Activated naive CD8-positive, alpha-beta T cell treated with anti-CD3 and anti-CD28 coated beads, Interleukin-2, amount 50 U/mL, for 24 hours (primary cell): Measurements from ENCODE around the gene MREG.
A peak's percentile ranks its signal among the peaks of the same experiment; 100 is the strongest.
"Not testable (repeated sequence)": the region's sequence is repeated elsewhere in the genome, so short reads cannot be mapped to it uniquely, and the experiment has no call there.

Source experiments
- ATAC-seq: fragments of 150-1000 bp; cut with Tn5 transposase; one replicate; pipeline ENCODE4 v1.10.0; 2021
- DNase-seq: peaks from one replicate; pipeline ENCODE4 v3.0.0; 2021
- H3K27ac Mint-ChIP-seq: one replicate; pipeline ENCODE4 v1.8.0; 2021; ENCODE audit warnings: mild to moderate bottlenecking, mixed read lengths
- H3K27me3 Mint-ChIP-seq: one replicate; pipeline ENCODE4 v1.8.0; 2021; ENCODE audit warnings: mixed read lengths
- H3K36me3 Mint-ChIP-seq: one replicate; pipeline ENCODE4 v1.8.0; 2021; ENCODE audit warnings: low read depth, mixed read lengths
- H3K4me1 Mint-ChIP-seq: one replicate; pipeline ENCODE4 v1.8.0; 2021; ENCODE audit warnings: mixed read lengths
- H3K4me3 Mint-ChIP-seq: one replicate; pipeline ENCODE4 v1.8.0; 2021; ENCODE audit warnings: mild to moderate bottlenecking, moderate library complexity, mixed read lengths
- H3K9me3 Mint-ChIP-seq: one replicate; pipeline ENCODE4 v1.8.0; 2021; ENCODE audit warnings: mixed read lengths

Gene MREG

GRCh38 chr2:215985257-215985656 lies 28.1 kb downstream of the MREG start:
- Mint-ChIP-seq H3K9me3 (peaks cover 18% of the 10 kb centered on the region), H3K4me3 (no peak overlapping the region), H3K27me3 (no peaks in the 10 kb centered on the region), H3K36me3 (peaks cover 33% of the 10 kb centered on the region), H3K4me1 (peaks cover 15% of the 10 kb centered on the region), H3K27ac (no peak overlapping the region)
- DNase-seq (no peak), ATAC-seq (no peak)

- DNase-seq (no peak), ATAC-seq (no peak)
- Mint-ChIP-seq H3K9me3 (peaks cover 16% of the 10 kb centered on the region), H3K4me3 (no peak overlapping the region), H3K4me1 (peaks cover 18% of the 10 kb centered on the region), H3K27me3 (no peaks in the 10 kb centered on the region), H3K36me3 (peaks cover 29% of the 10 kb centered on the region), H3K27ac (no peak overlapping the region)
Measured at GRCh38 chr2:215984661-215985060, 28.7 kb downstream of the MREG start.

GRCh38 chr2:215983581-215984351 lies 29.6 kb downstream of the MREG start:
- peaks cover 22% of the 10 kb centered on the region for H3K36me3 Mint-ChIP-seq
- no peak overlapping the region for H3K4me3 Mint-ChIP-seq
- H3K27me3 Mint-ChIP-seq: no peaks in the 10 kb centered on the region
- H3K9me3 Mint-ChIP-seq: peaks cover 10% of the 10 kb centered on the region
- no peak overlapping the region for H3K27ac Mint-ChIP-seq
- ATAC-seq: no peak
- DNase-seq: no peak
- peaks cover 21% of the 10 kb centered on the region for H3K4me1 Mint-ChIP-seq

- peak overlapping the region; percentile 39 for H3K4me3 Mint-ChIP-seq
- H3K4me1 Mint-ChIP-seq: peaks cover 28% of the 10 kb centered on the region
- ATAC-seq: peak; percentile 94
- peaks cover 10% of the 10 kb centered on the region for H3K9me3 Mint-ChIP-seq
- H3K27me3 Mint-ChIP-seq: no peaks in the 10 kb centered on the region
- H3K36me3 Mint-ChIP-seq: peaks cover 22% of the 10 kb centered on the region
- no peak overlapping the region for H3K27ac Mint-ChIP-seq
- DNase-seq: peak; percentile 18
Measured at GRCh38 chr2:215982465-215982875, 30.9 kb downstream of the MREG start.

- Mint-ChIP-seq H3K4me1 (peaks cover 30% of the 10 kb centered on the region), H3K27me3 (no peaks in the 10 kb centered on the region), H3K36me3 (peaks cover 12% of the 10 kb centered on the region), H3K27ac (no peak overlapping the region), H3K9me3 (peaks cover 4% of the 10 kb centered on the region), H3K4me3 (no peak overlapping the region)
- ATAC-seq (no peak), DNase-seq (no peak)
Measured at GRCh38 chr2:215981115-215981514, 32.2 kb downstream of the MREG start.

- Mint-ChIP-seq H3K27me3 (no peaks in the 10 kb centered on the region), H3K36me3 (peaks cover 6% of the 10 kb centered on the region), H3K27ac (no peak overlapping the region), H3K9me3 (peaks cover 1% of the 10 kb centered on the region), H3K4me1 (peaks cover 30% of the 10 kb centered on the region), H3K4me3 (no peak overlapping the region)
- peak; percentile 70 for ATAC-seq
- DNase-seq: no peak
Measured at GRCh38 chr2:215979620-215980019, 33.7 kb downstream of the MREG start.

GRCh38 chr2:215974700-215975429 lies 38.5 kb downstream of the MREG start:
- H3K4me3 Mint-ChIP-seq: no peak overlapping the region
- no peaks in the 10 kb centered on the region for H3K9me3 Mint-ChIP-seq
- no peak overlapping the region for H3K27ac Mint-ChIP-seq
- peaks cover 28% of the 10 kb centered on the region for H3K4me1 Mint-ChIP-seq
- H3K36me3 Mint-ChIP-seq: peaks cover 14% of the 10 kb centered on the region
- no peak for ATAC-seq
- no peaks in the 10 kb centered on the region for H3K27me3 Mint-ChIP-seq
- DNase-seq: no peak

GRCh38 chr2:215973954-215974699 lies 39.2 kb downstream of the MREG start:
- ATAC-seq: no peak
- Mint-ChIP-seq H3K27me3 (no peaks in the 10 kb centered on the region), H3K9me3 (no peaks in the 10 kb centered on the region), H3K36me3 (peaks cover 14% of the 10 kb centered on the region), H3K4me3 (no peak overlapping the region), H3K4me1 (peaks cover 28% of the 10 kb centered on the region), H3K27ac (no peak overlapping the region)
- no peak for DNase-seq

DNA sequence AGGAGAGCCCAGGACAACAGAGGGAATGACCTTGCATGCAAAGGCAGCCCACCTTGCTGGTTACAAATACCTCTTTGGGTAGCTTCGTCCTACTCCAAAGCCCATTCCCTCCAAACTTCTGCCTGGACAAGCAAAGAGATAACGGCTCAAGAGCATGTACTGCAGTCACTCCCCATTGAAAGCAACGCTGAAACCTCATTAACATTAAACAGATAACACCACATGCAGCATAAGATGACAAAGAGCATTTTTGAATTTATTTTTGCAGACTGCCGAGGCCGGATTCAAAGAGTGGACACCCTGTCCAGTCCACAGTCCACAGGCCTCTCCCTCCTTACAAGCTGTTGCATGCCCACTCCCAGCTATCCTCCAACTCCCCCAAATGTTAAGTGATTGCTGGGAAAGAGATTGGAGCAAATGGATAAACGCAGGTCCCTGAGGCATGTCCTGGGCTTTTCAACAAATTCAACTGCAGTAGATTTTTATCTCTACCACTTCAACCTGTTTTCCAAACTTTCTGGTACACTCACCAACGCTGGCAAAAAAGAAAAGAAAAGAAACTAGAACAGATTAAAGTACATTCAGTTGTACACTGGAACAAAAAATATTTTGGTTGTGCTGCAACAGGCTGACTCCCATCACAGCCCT lies 40.1 kb downstream of the MREG start:
- ATAC-seq: no peak
- no peak overlapping the region for H3K4me3 Mint-ChIP-seq

DNA sequence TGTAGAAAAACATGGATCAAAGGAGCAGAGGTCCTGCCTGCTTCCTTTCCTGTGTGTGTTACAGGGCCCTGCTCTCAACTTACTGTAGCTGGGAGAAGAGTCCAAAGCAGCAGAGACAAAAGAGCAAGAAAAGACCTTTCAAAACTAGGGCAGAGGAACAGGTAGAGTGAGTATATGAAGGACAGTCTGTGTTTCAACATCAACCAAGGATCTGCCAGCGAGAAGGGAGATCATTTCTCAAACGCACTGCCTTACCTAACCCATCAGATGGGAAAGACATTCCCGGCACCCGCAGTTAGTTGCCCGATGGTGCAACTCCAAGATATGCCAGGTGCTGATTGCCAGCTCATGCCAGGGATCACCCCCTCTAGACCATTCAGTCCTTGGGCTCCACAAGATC lies 41.7 kb downstream of the MREG start:
- Mint-ChIP-seq H3K27ac (no peak overlapping the region), H3K27me3 (no peaks in the 10 kb centered on the region), H3K4me1 (peaks cover 33% of the 10 kb centered on the region), H3K36me3 (peaks cover 14% of the 10 kb centered on the region), H3K4me3 (no peak overlapping the region), H3K9me3 (no peaks in the 10 kb centered on the region)
- DNase-seq: no peak
- no peak for ATAC-seq

More for the DNA sequence above, 40.1 kb downstream of the MREG start:
- Mint-ChIP-seq H3K36me3 (peaks cover 14% of the 10 kb centered on the region), H3K27ac (no peak overlapping the region), H3K27me3 (no peaks in the 10 kb centered on the region), H3K4me1 (peaks cover 32% of the 10 kb centered on the region), H3K9me3 (no peaks in the 10 kb centered on the region)
- DNase-seq: no peak

GRCh38 chr2:215970894-215971293 lies 42.5 kb downstream of the MREG start:
- DNase-seq, ATAC-seq, H3K4me3 Mint-ChIP-seq, H3K27me3 Mint-ChIP-seq, H3K9me3 Mint-ChIP-seq: not testable (repeated sequence)
- Mint-ChIP-seq H3K4me1 (peaks cover 37% of the 10 kb centered on the region), H3K36me3 (peaks cover 14% of the 10 kb centered on the region), H3K27ac (peak overlapping the region; percentile 57)

GRCh38 chr2:215970425-215970824 lies 42.9 kb downstream of the MREG start:
- ATAC-seq (peak; percentile 96), DNase-seq (no peak)
- Mint-ChIP-seq H3K4me3 (no peak overlapping the region), H3K27me3 (no peaks in the 10 kb centered on the region), H3K27ac (peak overlapping the region; percentile 57), H3K9me3 (no peaks in the 10 kb centered on the region), H3K4me1 (peaks cover 40% of the 10 kb centered on the region), H3K36me3 (peaks cover 14% of the 10 kb centered on the region)

- Mint-ChIP-seq H3K9me3 (no peaks in the 10 kb centered on the region), H3K27ac (no peak overlapping the region), H3K4me3 (no peak overlapping the region), H3K36me3 (peaks cover 14% of the 10 kb centered on the region), H3K4me1 (peaks cover 40% of the 10 kb centered on the region), H3K27me3 (no peaks in the 10 kb centered on the region)
- DNase-seq (no peak), ATAC-seq (no peak)
Measured at GRCh38 chr2:215969131-215969841, 44.1 kb downstream of the MREG start.

GRCh38 chr2:215968499-215968898 lies 44.9 kb downstream of the MREG start:
- Mint-ChIP-seq H3K27ac (no peak overlapping the region), H3K9me3 (no peaks in the 10 kb centered on the region), H3K27me3 (no peaks in the 10 kb centered on the region), H3K36me3 (peaks cover 14% of the 10 kb centered on the region), H3K4me3 (no peak overlapping the region), H3K4me1 (peaks cover 40% of the 10 kb centered on the region)
- DNase-seq (no peak), ATAC-seq (no peak)
